ENCODE results near the gene CFAP52.

CFAP52 gene

GRCh38 chr17:9669551-9670008 is 93.1 kb downstream of the CFAP52 start:
- TF ChIP-seq CTCF (conservative IDR thresholded peaks at IDR 0.05), result no peak
- TF ChIP-seq ZFX (IDR thresholded peaks at IDR 0.05), result no peak
- H3K27ac ChIP-seq, result peak overlapping the region; percentile 88

GRCh38 chr17:9670596-9670995 is 94.2 kb downstream of the CFAP52 start:
- no peak for TF ChIP-seq CTCF (conservative IDR thresholded peaks at IDR 0.05)
- TF ChIP-seq ZFX (IDR thresholded peaks at IDR 0.05), result no peak
- H3K27ac ChIP-seq, result peak overlapping the region; percentile 88

- no peak for TF ChIP-seq ZFX (IDR thresholded peaks at IDR 0.05)
- H3K27ac ChIP-seq, result peak overlapping the region; percentile 88
Observed at GRCh38 chr17:9671559-9671958, 95.1 kb downstream of the CFAP52 start.

GRCh38 chr17:9672266-9672665 is 95.8 kb downstream of the CFAP52 start:
- H3K27ac ChIP-seq, result peak overlapping the region; percentile 88
- TF ChIP-seq CTCF (conservative IDR thresholded peaks at IDR 0.05), result no peak
- no peak for TF ChIP-seq ZFX (IDR thresholded peaks at IDR 0.05)

- TF ChIP-seq ZFX (IDR thresholded peaks at IDR 0.05) (no peak), CTCF (conservative IDR thresholded peaks at IDR 0.05) (no peak)
- H3K27ac ChIP-seq, result peak overlapping the region; percentile 88
Observed at GRCh38 chr17:9672691-9673090, 96.2 kb downstream of the CFAP52 start.

GRCh38 chr17:9676084-9676483 is 99.6 kb downstream of the CFAP52 start:
- peak overlapping the region; percentile 1; the same call in 1 of the 2 replicates for H3K27ac ChIP-seq
- TF ChIP-seq CTCF (conservative IDR thresholded peaks at IDR 0.05) (peak; percentile 13), ZFX (IDR thresholded peaks at IDR 0.05) (no peak)

- TF ChIP-seq ZFX (IDR thresholded peaks at IDR 0.05), result no peak
Observed at GRCh38 chr17:9676820-9677310, 100.4 kb downstream of the CFAP52 start.

GRCh38 chr17:9677411-9677810 is 101.0 kb downstream of the CFAP52 start:
- no peak for TF ChIP-seq ZFX (IDR thresholded peaks at IDR 0.05)
- no peak for TF ChIP-seq CTCF (conservative IDR thresholded peaks at IDR 0.05)
- no peak overlapping the region for H3K27ac ChIP-seq

More at GRCh38 chr17:9676820-9677310, 100.4 kb downstream of the CFAP52 start:
- peak overlapping the region; percentile 1; the same call in 1 of the 2 replicates for H3K27ac ChIP-seq

Data from C4-2B (cell line).